Fibroblast of upper back skin (primary cell): ENCODE measurements around the gene SKI.
"Not testable (repeated sequence)": the region's sequence is repeated elsewhere in the genome, so short reads cannot be mapped to it uniquely, and the experiment has no call there.

ENCODE experiments used
- DNase-seq: peaks from one replicate; pipeline ENCODE4 v3.0.0-alpha.2; 2013

The SKI gene

GRCh38 chr1:2312515-2313301 is 84.6 kb downstream of the SKI start:
- DNase-seq: no peak

GRCh38 chr1:2313651-2314261 is 85.6 kb downstream of the SKI start:
- DNase-seq: no peak

GRCh38 chr1:2314273-2314802 is 86.2 kb downstream of the SKI start:
- DNase-seq: peak; percentile 76

GRCh38 chr1:2314803-2315673 is 86.9 kb downstream of the SKI start:
- DNase-seq: peak; percentile 72

- DNase-seq: no peak
Observed at GRCh38 chr1:2315674-2316450, 87.7 kb downstream of the SKI start.

GRCh38 chr1:2316451-2316961 is 88.4 kb downstream of the SKI start:
- DNase-seq: no peak

- no peak for DNase-seq
Observed at GRCh38 chr1:2317230-2318065, 89.3 kb downstream of the SKI start.

- no peak for DNase-seq
Observed at GRCh38 chr1:2318314-2319278, 90.5 kb downstream of the SKI start.

- DNase-seq: no peak
Observed at GRCh38 chr1:2319291-2319690, 91.2 kb downstream of the SKI start.

- DNase-seq: no peak
Observed at GRCh38 chr1:2320006-2320405, 91.9 kb downstream of the SKI start.

- DNase-seq: no peak
Observed at GRCh38 chr1:2320760-2321667, 92.9 kb downstream of the SKI start.

GRCh38 chr1:2322065-2322571 is 94.0 kb downstream of the SKI start:
- peak; percentile 91 for DNase-seq

- DNase-seq: no peak
Observed at GRCh38 chr1:2322581-2323211, 94.6 kb downstream of the SKI start.

GRCh38 chr1:2323451-2323974 is 95.4 kb downstream of the SKI start:
- DNase-seq: no peak

GRCh38 chr1:2324553-2325366 is 96.6 kb downstream of the SKI start:
- DNase-seq: no peak

GRCh38 chr1:2326524-2326923 is 98.4 kb downstream of the SKI start:
- no peak for DNase-seq

- DNase-seq: not testable (repeated sequence)
Observed at GRCh38 chr1:2327162-2327561, 99.0 kb downstream of the SKI start.
